ENCODE data around the gene SAFB2.
"Not testable (repeated sequence)": the region's sequence is repeated elsewhere in the genome, so short reads cannot be mapped to it uniquely, and the experiment has no call there.

The SAFB2 gene

GRCh38 chr19:5632241-5632612 is 9.7 kb upstream of the SAFB2 start:
- DNase-seq = no peak

GRCh38 chr19:5631567-5632240 is 9.1 kb upstream of the SAFB2 start:
- no peak for DNase-seq

DNA sequence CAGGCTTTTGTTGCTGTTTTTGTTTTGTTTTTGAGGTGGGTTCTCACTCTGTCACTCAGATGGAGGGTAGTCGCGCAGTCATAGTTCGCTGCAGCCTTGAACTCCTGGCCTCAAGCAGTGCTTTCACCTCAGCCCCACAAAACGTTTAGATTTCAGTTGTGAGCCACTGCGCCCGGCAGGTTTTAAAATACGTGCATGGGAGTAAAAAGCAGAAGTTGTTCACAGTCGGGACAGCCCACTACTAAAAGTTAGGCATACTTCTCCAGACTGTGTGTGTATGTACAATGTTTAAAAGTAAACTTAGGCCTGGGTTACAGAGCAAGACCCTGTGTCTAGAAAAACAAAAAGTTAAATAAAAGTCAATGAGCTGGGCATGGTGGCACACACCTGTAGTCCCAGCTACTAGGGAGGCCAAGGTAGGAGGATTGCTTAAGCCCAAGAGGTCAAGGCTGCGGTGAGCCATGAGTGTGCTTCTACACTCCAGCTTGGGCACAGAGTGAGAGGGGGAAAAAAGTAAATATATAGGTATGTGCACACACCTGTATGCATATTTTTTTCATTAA is 6.4 kb upstream of the SAFB2 start:
- DNase-seq = no peak

GRCh38 chr19:5628461-5628860 is 5.9 kb upstream of the SAFB2 start:
- DNase-seq = no peak

GRCh38 chr19:5627395-5627904 is 4.9 kb upstream of the SAFB2 start:
- DNase-seq = peak; percentile 95

- no peak for DNase-seq
Measured at GRCh38 chr19:5625641-5626040, 3.1 kb upstream of the SAFB2 start.

DNA sequence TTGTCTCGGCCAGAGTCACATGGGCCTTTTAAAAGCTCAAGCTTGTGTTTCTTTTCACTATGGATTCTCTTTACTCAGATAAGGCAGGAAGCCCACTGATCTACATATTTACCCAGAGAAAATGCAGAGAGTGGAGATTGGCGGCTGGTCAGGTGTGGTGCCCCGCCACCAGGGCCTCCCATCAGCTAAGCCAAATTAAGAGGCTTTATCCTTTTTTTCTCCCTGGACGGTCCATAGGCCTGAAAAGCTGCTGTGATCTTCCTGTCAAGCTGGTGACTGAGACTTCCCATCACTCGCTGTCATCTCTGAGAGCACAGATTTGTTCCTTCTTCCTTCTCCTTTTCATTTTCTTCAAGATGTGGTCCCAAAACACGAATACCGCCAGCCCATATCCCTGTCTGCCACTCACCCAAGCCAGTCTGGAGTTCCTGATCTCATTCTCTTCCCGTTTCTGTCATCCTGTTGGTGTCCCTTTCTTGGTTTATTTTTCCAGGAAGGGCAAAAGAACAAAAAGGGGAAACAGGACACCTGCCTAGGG is 2.2 kb upstream of the SAFB2 start:
- DNase-seq = no peak

GRCh38 chr19:5624018-5624663 is 1.6 kb upstream of the SAFB2 start:
- no peak for DNase-seq

GRCh38 chr19:5623397-5624017 is 931 bp upstream of the SAFB2 start:
- no peak for DNase-seq

DNA sequence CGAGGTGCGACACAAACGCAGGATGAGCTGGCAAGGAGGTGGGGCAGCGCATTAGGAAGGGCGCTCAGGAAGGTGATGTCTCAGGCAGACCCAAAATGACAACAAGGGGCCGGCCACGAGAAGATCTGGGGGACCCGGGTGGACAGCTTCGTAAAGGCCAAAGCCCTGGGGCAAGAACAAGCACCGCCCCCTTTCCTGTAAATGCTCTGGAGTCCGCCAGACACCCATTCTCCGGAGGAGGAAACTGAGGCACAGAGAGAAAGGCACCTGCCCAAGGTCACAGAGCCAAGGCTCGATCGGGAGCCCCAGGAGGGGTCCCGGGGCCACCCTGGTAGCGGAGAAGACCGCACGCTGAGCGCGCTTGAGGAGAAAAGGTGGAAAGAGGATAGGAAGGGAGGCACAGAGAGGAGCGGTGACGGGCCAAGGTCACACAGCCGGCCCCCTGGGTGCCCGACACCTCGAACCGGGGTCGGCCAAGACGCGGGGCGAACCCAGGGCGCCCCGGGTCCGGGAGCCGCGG is 571 bp downstream of the SAFB2 start:
- no peak for DNase-seq

- DNase-seq = no peak
Measured at GRCh38 chr19:5621311-5621944, 1.1 kb downstream of the SAFB2 start.

DNA sequence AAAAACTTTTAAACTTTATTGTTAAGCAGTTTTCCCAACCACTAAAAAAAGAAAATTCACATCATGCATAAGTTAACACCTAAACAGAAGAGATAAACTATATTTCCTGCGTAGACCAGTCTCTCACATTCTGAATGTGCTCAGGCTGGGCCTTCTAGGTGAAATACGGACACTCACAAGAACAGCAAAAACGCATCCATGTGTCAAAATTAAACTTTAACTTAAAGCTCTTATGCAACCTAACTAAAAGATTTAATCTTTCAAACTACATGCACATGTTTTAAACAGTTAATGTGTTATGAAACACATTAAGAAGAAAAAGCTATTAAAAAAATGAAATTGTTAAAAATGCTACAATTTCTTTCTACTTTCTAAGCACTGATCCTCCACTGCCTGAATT is 2.6 kb downstream of the SAFB2 start:
- DNase-seq = no peak

- no peak for DNase-seq
Measured at GRCh38 chr19:5618591-5618990, 4.0 kb downstream of the SAFB2 start.

DNA sequence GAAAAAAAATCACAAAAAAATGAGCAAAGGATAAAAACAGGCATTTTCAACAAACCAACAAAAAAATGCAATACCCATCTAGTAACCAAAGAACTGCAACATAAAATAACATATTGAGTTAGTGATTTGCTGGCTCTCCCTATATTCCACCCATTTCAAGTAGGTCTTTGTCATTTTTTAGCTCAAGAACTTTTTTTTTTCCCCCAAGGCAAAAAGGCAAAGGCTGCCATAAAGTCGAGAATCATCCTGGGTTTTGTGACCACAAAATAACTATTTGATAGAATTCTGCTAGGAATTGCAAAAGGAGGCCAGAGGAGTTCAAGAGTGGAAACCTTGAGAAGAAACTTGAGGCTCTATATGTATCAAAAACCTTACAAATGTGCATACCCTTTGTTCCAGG is 5.5 kb downstream of the SAFB2 start:
- DNase-seq = no peak

GRCh38 chr19:5615756-5616327 is 6.7 kb downstream of the SAFB2 start:
- no peak for DNase-seq

GRCh38 chr19:5612891-5613865 is 9.4 kb downstream of the SAFB2 start:
- DNase-seq = no peak

DNA sequence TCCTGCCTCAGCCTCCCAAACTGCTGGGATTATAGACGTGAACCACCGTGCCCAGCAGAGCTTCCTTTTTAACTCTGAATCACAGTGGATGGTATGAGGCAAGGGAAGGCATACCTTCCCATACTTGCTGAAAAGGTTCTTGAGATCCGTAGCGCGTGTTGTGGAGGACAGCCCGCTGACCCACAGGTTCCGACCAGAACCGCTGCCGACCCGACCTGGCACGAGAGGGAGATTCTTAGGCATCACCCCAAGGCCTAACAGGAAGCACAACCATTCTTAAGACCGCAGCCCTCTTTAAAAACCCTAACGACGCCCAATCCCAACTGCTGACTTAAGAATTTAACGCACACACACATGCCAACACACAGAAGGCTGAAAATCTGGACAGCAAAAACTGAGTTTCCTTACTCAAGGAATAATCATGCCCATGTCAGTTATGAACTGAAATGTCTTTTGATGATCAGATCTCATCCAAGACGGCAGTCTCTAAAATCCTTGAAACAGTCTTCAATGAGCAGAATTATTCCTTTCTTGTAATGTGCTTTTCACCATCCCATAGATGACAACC is 12.6 kb downstream of the SAFB2 start:
- DNase-seq = no peak

- DNase-seq = not testable (repeated sequence)
Measured at GRCh38 chr19:5608766-5609165, 13.8 kb downstream of the SAFB2 start.

- no peak for DNase-seq
Measured at GRCh38 chr19:5608291-5608690, 14.3 kb downstream of the SAFB2 start.

DNA sequence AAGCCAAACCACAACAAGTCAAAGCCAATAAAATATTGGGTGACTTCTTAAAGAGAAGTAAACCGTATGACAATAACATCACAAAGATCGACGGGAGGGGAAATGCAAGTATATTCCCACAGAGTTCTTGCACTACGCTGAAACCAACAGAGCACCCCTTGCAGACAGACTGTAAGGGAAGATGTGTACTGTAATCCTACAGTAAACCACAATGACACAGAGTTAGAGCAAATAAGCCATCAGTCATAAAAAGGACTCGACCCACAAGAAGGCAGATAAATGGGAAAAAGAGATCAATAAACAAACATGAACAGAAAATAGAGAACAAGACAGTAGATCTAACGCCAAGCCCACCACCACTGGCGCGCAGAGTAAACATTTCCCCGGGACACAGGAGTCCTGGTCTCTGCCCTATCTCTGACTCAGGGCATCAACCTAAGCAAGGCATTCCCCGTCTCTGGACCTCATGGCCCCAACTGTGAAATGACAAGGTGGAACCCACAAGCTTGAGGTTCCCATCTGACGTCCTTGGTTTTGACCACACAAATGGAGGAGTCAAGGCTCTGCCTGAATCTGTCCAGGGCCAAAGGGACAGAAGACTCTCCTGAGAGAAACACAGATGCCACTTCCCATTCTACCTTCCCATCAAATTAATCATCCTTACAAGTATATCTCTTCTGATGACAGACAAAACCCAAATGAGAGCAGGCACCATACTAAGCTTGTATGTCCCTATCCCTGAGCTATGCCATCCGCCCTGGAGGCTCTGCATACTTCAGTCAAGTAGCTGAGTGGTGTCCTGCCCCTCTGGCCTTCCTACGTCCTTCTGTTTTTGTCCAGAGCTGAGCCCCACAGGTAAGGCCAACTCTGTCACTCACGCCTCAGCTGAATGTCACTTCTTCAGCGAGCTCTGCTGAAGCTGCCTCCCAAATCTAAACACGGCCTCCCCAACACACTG is 15.0 kb downstream of the SAFB2 start:
- no peak for DNase-seq

Measured in NCI-H524 treated with DMSO at 0.1 percent for 48 hours (cell line).